GM12865 (cell line): Measurements from ENCODE around the gene PVALEF.
A peak's percentile ranks its signal among the peaks of the same experiment; 100 is the strongest.

ENCODE experiments used
- DNase-seq: peaks from one replicate; pipeline ENCODE4 v3.0.0; 2010; ENCODE audit warnings: low read depth
- H3K4me3 ChIP-seq: 2 replicates; pipeline ENCODE4 v1.5.1; 2011; ENCODE audit warnings: mild to moderate bottlenecking, low read depth, low read length, control low read depth
- CTCF ChIP-seq: IDR thresholded peaks from 2 replicates; pipeline ENCODE4 v1.5.1; 2011; ENCODE audit warnings: low read length, control low read depth, low read depth, inconsistent platforms; ENCODE audit not compliant: insufficient read depth; ENCODE audit errors: missing control alignments

PVALEF gene

GRCh38 chr17:81119223-81120148 is 45.8 kb upstream of the PVALEF start:
- TF ChIP-seq CTCF: no peak
- no peak overlapping the region; the same call in 1 of the 2 replicates for H3K4me3 ChIP-seq

GRCh38 chr17:81120149-81120484 is 45.2 kb upstream of the PVALEF start:
- DNase-seq: no peak
- H3K4me3 ChIP-seq: no peak overlapping the region
- no peak for TF ChIP-seq CTCF

More at GRCh38 chr17:81119223-81120148, 45.8 kb upstream of the PVALEF start:
- peak; percentile 87 for DNase-seq

DNA sequence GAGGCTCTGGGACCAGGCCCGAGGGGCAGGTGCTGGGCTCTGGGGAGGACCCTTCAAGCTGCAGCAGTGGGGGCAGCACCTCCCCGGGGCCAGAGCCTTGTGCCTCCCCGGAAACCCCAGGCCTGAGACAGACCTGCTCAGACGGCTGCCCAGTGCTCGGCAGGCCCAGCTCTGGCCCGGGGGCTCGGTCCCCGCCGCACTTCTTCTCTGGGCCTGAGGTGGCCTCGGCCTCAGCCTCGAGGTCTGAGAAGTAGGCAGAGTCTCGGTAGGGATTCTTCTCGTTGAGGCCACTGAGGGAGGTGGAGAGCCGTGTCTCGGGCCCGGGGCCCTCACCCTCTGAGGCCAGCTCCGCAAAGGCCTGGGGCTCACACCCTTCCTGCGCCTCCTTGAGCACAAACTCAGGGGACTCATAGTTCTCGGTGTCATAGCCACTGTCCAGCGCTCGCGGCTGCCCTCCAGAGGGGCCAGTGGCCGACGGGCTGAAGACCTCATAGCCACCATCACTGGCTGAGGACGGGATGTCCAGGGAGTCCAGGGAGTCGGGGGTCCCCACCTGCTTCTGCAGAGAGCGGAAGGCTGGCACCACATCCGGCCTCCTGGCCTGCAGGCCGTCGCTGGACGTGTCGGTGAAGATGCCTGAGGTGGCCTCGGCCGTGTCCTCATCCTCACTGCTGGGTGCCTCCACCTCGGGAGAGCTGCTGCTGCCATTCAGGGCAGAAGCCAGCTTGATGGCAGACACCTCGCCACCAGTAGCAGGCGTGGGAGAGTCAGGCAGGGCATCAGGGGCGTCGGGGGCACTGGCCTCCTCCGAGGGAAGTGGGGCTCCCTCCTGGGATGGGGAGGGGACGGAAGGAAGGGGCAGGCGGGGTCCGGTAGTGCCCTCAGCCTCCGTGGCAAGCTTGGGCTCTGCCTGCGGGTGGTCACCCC is 44.3 kb upstream of the PVALEF start:
- no peak for DNase-seq
- H3K4me3 ChIP-seq: no peak overlapping the region
- no peak for TF ChIP-seq CTCF

GRCh38 chr17:81121841-81122733 is 43.2 kb upstream of the PVALEF start:
- no peak for TF ChIP-seq CTCF

GRCh38 chr17:81123052-81124048 is 42.0 kb upstream of the PVALEF start:
- no peak overlapping the region for H3K4me3 ChIP-seq
- DNase-seq: no peak
- no peak for TF ChIP-seq CTCF

More at GRCh38 chr17:81121841-81122733, 43.2 kb upstream of the PVALEF start:
- DNase-seq: no peak
- H3K4me3 ChIP-seq: no peak overlapping the region

GRCh38 chr17:81124377-81124776 is 40.9 kb upstream of the PVALEF start:
- no peak overlapping the region for H3K4me3 ChIP-seq
- no peak for TF ChIP-seq CTCF
- DNase-seq: no peak
